H1 (cell line): ENCODE results near the gene VGLL4. TPM values are rescaled to one million over a fixed set of nuclear protein-coding genes. Genes with fewer than 3 reads are reported as not detected.

Source experiments
- polyA plus RNA-seq, 7 experiments: library from polyadenylated mRNA; depleted of rRNA in 3 of 7; stranded (reverse) in 5 of 7; unstranded in 2 of 7; fragments of >200 nt in 5 of 7; fragments of 200-250 nt in 2 of 7; gene quantifications; 1 replicate in 5 of 7; 2 replicates in 1 of 7; 4 replicates in 1 of 7; pipeline versions ENCODE4 v1.2.1 to v1.2.3, GENCODE V29; 2011 to 2013; ENCODE audit warnings: missing spikeins in 2 of 7, mixed read lengths in 2 of 7
- total RNA-seq: library from RNA; stranded (reverse); fragmentation: NEBNext Ultra II Directional; extraction: Animal tissue kit (Norgen Biotek cat#: 25700); gene quantifications from 2 replicates; pipeline ENCODE4 v1.2.1, GENCODE V29; 2021
- TF ChIP-seq, protein P1 (sequence below): fragments of 300-600 bp; sonication (generic); IDR thresholded peaks from 2 replicates; pipeline ENCODE4 v1.7.1; 2012; ENCODE audit warnings: low read length, moderate library complexity, mild to moderate bottlenecking, inconsistent platforms; ENCODE audit not compliant: insufficient replicate concordance

VGLL4 gene
- total and polyA plus RNA-seq, 2 of the 8 experiments (the other 6 are each of a cell fraction or from before 2014, with no cell fraction given), result 45.1 to 50.0 TPM

GRCh38 chr3:11661052-11661656 is 17.4 kb upstream of the VGLL4 start (continued):
- TF ChIP-seq, protein P1, sequence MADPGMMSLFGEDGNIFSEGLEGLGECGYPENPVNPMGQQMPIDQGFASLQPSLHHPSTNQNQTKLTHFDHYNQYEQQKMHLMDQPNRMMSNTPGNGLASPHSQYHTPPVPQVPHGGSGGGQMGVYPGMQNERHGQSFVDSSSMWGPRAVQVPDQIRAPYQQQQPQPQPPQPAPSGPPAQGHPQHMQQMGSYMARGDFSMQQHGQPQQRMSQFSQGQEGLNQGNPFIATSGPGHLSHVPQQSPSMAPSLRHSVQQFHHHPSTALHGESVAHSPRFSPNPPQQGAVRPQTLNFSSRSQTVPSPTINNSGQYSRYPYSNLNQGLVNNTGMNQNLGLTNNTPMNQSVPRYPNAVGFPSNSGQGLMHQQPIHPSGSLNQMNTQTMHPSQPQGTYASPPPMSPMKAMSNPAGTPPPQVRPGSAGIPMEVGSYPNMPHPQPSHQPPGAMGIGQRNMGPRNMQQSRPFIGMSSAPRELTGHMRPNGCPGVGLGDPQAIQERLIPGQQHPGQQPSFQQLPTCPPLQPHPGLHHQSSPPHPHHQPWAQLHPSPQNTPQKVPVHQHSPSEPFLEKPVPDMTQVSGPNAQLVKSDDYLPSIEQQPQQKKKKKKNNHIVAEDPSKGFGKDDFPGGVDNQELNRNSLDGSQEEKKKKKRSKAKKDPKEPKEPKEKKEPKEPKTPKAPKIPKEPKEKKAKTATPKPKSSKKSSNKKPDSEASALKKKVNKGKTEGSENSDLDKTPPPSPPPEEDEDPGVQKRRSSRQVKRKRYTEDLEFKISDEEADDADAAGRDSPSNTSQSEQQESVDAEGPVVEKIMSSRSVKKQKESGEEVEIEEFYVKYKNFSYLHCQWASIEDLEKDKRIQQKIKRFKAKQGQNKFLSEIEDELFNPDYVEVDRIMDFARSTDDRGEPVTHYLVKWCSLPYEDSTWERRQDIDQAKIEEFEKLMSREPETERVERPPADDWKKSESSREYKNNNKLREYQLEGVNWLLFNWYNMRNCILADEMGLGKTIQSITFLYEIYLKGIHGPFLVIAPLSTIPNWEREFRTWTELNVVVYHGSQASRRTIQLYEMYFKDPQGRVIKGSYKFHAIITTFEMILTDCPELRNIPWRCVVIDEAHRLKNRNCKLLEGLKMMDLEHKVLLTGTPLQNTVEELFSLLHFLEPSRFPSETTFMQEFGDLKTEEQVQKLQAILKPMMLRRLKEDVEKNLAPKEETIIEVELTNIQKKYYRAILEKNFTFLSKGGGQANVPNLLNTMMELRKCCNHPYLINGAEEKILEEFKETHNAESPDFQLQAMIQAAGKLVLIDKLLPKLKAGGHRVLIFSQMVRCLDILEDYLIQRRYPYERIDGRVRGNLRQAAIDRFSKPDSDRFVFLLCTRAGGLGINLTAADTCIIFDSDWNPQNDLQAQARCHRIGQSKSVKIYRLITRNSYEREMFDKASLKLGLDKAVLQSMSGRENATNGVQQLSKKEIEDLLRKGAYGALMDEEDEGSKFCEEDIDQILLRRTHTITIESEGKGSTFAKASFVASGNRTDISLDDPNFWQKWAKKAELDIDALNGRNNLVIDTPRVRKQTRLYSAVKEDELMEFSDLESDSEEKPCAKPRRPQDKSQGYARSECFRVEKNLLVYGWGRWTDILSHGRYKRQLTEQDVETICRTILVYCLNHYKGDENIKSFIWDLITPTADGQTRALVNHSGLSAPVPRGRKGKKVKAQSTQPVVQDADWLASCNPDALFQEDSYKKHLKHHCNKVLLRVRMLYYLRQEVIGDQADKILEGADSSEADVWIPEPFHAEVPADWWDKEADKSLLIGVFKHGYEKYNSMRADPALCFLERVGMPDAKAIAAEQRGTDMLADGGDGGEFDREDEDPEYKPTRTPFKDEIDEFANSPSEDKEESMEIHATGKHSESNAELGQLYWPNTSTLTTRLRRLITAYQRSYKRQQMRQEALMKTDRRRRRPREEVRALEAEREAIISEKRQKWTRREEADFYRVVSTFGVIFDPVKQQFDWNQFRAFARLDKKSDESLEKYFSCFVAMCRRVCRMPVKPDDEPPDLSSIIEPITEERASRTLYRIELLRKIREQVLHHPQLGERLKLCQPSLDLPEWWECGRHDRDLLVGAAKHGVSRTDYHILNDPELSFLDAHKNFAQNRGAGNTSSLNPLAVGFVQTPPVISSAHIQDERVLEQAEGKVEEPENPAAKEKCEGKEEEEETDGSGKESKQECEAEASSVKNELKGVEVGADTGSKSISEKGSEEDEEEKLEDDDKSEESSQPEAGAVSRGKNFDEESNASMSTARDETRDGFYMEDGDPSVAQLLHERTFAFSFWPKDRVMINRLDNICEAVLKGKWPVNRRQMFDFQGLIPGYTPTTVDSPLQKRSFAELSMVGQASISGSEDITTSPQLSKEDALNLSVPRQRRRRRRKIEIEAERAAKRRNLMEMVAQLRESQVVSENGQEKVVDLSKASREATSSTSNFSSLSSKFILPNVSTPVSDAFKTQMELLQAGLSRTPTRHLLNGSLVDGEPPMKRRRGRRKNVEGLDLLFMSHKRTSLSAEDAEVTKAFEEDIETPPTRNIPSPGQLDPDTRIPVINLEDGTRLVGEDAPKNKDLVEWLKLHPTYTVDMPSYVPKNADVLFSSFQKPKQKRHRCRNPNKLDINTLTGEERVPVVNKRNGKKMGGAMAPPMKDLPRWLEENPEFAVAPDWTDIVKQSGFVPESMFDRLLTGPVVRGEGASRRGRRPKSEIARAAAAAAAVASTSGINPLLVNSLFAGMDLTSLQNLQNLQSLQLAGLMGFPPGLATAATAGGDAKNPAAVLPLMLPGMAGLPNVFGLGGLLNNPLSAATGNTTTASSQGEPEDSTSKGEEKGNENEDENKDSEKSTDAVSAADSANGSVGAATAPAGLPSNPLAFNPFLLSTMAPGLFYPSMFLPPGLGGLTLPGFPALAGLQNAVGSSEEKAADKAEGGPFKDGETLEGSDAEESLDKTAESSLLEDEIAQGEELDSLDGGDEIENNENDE, result no peak
